GM13976 (cell line): ENCODE results near the gene AGAP1.

Experiments used
- DNase-seq: peaks from one replicate; pipeline ENCODE4 v3.0.0; 2012; ENCODE audit warnings: low spot score
- in situ Hi-C: fragments of 300-500 bp; cut with MboI; formaldehyde crosslinking; loops from one replicate; pipeline ENCODE4 v1.12.0; 2022; ENCODE audit warnings: low sequenced_read_pairs, mixed read lengths, inconsistent platforms; ENCODE audit not compliant: unreplicated experiment
- TF ChIP-seq, protein P1 (sequence below): IDR thresholded peaks from 2 replicates; pipeline ENCODE4 v1.5.1; 2012; ENCODE audit warnings: borderline replicate concordance, mild to moderate bottlenecking; ENCODE audit not compliant: insufficient read depth; ENCODE audit errors: extremely low read depth, missing control alignments, control extremely low read depth

AGAP1 gene

DNA sequence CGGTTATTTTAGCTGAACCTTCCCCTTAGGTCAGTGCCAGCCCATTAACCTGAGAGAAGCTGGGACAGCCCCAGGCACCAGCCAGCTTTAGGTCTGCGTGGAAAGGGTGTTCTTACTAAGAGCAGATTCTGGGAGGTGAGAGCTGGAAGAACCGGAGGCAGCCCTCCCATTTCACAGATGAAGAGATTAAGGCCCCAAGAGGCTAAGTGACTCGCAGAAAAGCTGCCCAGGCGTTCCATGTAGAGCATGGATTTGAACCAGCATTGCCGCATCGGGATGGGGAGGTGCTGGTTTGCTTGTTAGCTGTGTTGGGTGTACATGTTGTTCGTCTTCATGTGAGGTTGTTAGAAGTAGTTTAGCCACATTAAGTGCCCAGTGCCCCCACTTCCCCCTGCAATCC, 203.2 kb downstream of the AGAP1 start:
- in situ Hi-C loops, result no loop called here
- TF ChIP-seq, protein P1, sequence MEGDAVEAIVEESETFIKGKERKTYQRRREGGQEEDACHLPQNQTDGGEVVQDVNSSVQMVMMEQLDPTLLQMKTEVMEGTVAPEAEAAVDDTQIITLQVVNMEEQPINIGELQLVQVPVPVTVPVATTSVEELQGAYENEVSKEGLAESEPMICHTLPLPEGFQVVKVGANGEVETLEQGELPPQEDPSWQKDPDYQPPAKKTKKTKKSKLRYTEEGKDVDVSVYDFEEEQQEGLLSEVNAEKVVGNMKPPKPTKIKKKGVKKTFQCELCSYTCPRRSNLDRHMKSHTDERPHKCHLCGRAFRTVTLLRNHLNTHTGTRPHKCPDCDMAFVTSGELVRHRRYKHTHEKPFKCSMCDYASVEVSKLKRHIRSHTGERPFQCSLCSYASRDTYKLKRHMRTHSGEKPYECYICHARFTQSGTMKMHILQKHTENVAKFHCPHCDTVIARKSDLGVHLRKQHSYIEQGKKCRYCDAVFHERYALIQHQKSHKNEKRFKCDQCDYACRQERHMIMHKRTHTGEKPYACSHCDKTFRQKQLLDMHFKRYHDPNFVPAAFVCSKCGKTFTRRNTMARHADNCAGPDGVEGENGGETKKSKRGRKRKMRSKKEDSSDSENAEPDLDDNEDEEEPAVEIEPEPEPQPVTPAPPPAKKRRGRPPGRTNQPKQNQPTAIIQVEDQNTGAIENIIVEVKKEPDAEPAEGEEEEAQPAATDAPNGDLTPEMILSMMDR, result no peak
- DNase-seq, result no peak

DNA sequence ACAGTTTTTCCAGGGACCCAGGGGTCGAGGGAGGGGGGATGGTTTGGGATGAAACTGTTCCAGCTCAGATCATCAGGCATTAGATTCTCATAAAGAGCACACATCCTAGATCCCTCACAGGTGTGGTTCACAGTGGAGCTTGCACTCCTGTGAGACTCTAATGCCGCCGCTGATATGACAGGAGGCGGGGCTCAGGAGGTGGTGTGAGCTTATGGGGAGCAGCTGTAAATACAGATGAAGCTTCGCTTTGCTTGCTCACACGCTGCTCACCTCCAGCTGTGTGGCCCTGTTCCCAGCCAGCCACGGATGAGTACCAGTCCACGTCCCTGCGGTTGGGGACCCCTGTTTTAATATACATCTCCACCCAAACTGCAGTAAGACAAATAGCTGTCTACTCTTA, 204.2 kb downstream of the AGAP1 start:
- in situ Hi-C loops, result no loop called here
- TF ChIP-seq, protein P1, result no peak
- DNase-seq, result no peak

DNA sequence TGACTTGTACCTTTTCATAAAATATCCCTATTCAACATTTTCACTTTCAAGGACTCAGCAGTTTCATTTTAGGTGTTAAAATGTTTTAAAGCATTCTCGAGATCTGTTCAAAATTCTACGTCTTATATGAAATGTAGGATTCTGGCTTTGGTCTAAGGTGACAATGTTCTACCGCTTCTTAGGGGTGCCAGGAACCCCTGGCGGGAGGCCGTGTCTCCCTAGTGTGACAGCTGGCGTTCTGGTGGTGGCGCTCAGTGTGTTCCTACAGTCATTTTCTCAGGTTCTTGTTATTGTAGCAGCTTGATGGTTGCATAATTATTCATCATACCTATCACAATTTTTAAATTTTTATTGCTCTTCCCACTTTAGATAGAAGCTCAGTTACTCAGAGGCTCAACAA, 204.6 kb downstream of the AGAP1 start:
- no peak for DNase-seq
- in situ Hi-C loops, result no loop called here
- TF ChIP-seq, protein P1, result no peak

DNA sequence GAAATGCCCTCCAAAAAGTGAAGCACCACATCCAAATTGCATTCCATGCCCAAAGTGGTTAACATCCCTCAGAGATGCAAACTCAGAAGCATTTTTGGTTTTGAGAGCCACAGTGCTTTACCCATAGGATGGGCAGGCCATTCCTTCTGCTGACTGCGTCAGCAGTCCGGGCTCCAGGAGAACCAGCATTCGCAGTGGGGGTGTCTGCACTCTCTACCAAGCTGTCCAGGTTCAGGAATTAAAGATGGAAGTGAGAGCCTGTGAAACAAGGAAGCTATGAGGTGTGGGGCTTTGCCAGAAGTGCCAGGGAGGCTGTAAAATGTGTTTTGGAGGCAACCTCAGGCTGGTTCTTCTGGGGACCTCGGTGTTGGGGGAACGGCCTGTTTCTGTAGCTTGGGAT, 205.7 kb downstream of the AGAP1 start:
- in situ Hi-C loops, result no loop called here
- no peak for DNase-seq
- TF ChIP-seq, protein P1, result no peak

DNA sequence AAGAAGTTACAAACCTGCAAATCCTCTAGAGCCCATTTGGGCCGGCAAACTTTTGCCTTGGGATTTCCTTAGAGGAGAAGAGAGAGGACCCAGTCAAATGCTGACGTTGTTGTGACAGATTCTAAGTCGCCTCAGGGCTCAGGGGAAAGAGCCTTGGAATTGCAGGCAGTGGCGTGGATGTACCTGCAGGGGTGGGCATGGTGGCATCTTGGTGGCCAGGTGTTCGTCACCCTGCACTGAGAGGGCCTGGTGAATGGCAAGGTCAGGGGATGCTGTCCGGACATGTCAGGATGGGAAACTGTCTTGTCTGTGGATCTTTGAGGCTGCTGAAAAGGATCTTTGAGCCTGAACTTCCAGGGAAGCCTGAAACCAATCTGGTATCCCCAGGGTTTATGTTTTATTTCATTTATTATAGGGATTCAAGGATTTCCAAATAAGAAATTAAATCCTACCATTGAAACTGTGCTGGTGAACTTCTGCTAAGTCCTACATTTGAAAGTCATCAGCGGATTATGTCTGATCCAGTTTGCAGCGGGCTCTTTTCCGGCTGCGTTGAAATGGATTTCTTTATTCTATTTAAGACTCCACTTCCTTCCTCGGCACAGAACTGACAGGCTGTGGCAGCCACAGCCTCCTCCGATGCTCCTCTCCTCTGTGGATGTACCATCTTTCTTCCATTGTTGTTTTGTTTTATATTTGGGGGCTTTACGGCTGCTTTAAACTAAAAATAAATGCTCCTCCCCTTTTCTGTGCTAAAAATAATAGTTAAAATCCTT, 207.6 kb downstream of the AGAP1 start:
- TF ChIP-seq, protein P1, result no peak
- no peak for DNase-seq
- in situ Hi-C loops, result no loop called here

DNA sequence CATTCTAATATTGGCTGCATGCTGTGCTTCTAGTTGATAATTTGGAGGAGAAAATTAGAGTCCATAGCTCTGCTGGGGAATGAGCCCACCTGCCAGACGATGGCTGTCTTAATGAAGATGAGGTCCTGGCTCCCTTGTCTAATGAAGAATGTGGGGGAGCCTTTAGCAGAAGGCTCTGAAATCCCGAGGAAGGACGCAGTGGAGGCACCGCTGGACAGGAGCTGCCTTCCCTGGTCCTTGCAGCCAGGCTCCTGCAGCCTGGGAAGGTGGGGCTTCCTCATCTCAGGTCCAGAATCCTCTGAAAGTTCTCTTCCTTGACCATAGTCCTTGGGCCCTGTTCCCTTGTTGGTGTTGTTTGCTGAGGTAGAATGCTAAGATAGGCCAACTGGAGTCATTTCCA, 208.3 kb downstream of the AGAP1 start:
- in situ Hi-C loops, result no loop called here
- TF ChIP-seq, protein P1, result no peak

More for the DNA sequence above, 208.3 kb downstream of the AGAP1 start:
- DNase-seq, result no peak
